Caki2 (cell line): Measurements from ENCODE around the gene SCG3. TPM values are rescaled to one million over a fixed set of nuclear protein-coding genes. Genes with fewer than 3 reads are reported as not detected.

Source experiments
- DNase-seq: peaks from one replicate; pipeline ENCODE4 v3.0.0-alpha.2; 2015; ENCODE audit warnings: low read depth
- in situ Hi-C: cut with HindIII; loops from 2 replicates; pipeline ENCODE4 v1.10.0; 2016; ENCODE audit warnings: low sequenced_read_pairs, low pct_unique_long_range_greater_than_20kb, mixed read lengths
- total RNA-seq: library from RNA; depleted of rRNA; stranded (reverse); fragments of >200 nt; shearing (Covaris generic); gene quantifications from 2 replicates; pipeline ENCODE4 v1.2.3, GENCODE V29; 2014; ENCODE audit warnings: low replicate concordance

SCG3 gene
- total RNA-seq, 1 experiment from 2014 or later: not detected

DNA sequence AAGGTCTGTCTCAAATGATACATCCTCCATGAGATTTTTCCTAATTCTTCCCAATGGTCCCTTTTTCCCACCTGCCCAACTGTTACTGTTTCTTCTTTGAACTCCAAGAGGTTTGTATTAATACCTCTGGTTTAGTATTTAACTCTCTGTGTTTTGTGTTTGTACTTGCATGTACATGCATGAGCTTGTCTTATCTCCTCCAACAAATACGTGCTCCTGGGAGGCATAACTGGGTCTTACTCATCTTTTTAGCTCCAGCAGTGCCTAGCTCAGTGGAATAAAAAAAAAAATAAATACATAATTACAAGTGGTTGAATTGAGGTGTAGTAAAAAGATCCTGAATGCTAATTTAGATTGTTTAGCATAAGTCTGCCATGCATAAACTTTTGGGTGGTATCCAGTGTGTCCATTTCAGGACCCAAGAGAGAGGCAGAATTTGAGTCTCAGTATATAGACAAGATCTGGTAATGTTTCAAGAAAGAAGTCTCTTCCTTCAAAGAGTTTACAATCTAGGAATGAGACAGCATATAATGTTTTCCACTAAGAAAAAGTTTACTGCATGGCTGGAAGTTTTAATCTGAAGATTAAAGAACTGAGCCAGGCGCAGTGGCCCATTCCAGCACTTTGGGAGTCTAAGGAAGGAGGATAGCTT, 57.9 kb downstream of the SCG3 start:
- in situ Hi-C loops: no loop called here
- no peak for DNase-seq

DNA sequence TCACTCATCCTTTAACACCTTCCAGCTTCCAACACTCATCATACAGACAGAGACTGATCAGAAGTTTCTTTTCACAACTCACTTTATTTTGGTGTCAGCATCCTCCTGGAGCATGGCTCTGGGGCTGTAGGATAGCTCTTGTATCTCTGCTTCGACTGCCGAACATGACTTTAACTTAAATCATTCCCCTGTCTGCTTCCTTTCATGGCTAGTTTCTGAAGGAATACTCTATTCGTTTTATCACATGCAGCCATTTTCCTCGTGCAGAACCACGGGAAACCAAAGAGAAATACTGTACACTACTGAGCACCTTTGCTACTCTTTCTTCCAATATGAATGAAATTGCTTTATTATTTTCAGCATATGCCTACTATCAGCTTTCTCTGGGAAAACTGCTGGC, 68.0 kb downstream of the SCG3 start:
- in situ Hi-C loops: no loop called here
- DNase-seq: no peak

DNA sequence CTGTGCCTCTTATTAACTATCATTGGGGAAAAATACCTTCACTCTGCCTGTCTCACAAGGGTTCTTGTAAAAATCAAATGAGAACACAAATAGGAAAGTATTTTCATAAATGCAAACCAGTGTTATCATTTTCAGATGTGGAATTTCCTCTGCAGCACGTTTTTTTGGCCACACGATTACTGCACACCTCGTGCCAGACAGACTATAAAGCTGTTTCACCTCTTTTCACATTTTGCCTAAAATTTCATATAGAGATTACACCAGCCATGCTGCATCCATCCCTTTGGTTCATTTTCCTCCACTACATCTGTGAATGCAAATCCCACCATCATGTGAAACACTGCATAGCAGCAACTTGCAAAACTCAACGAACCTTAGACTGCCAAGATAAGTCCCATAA, 68.9 kb downstream of the SCG3 start:
- in situ Hi-C loops: no loop called here
- no peak for DNase-seq

DNA sequence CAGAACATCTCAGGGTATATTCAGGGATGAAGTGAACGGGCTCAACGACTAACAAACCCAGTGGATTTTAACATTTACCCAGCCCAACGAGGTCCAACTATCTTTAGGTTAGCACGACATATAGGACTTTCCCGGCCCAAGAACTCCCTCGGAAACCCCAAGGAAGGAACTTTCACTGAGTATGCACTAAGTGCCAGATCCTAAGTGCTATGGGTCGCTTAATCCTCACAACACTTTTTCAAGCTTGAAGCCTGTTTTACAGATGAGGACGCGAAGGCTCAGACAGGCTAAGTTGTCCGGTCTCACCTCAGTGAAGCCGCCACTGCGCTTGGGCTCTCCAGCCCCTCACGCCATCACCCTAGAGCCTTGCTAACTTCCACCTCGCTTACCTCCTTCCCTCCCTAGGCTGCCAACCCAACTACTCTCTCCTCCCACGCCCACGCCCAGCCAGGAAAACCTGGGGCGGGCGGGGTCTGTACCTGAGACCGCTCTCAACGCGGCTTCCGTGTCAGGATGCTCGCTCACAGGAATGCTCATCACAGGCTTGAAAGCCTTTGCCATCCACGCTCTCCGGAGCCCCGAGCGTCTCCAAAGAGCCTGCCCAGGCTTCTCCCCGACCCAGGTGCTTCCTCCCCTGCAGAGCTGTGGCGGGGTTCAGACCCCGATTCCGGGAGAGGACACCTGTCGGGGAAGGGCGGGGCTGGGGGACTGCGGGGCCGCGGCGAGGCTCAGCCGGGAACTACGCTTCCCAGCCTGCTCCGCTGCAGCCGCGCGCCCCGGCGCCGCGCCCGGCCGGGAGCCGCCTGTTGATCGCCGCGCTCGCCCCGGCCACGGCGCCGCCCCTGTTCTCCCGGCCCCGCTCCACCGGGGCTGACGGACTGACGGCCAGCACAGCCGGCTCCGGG, 69.7 kb downstream of the SCG3 start, which contains the start of gene TMOD2:
Gene TMOD2, plus strand, starts transcription at position 806 of the 905 bp plus-strand sequence. CDS start 14,845 bp downstream, outside the sequence.
- DNase-seq: peak; percentile 26
- in situ Hi-C loops: no loop called here

DNA sequence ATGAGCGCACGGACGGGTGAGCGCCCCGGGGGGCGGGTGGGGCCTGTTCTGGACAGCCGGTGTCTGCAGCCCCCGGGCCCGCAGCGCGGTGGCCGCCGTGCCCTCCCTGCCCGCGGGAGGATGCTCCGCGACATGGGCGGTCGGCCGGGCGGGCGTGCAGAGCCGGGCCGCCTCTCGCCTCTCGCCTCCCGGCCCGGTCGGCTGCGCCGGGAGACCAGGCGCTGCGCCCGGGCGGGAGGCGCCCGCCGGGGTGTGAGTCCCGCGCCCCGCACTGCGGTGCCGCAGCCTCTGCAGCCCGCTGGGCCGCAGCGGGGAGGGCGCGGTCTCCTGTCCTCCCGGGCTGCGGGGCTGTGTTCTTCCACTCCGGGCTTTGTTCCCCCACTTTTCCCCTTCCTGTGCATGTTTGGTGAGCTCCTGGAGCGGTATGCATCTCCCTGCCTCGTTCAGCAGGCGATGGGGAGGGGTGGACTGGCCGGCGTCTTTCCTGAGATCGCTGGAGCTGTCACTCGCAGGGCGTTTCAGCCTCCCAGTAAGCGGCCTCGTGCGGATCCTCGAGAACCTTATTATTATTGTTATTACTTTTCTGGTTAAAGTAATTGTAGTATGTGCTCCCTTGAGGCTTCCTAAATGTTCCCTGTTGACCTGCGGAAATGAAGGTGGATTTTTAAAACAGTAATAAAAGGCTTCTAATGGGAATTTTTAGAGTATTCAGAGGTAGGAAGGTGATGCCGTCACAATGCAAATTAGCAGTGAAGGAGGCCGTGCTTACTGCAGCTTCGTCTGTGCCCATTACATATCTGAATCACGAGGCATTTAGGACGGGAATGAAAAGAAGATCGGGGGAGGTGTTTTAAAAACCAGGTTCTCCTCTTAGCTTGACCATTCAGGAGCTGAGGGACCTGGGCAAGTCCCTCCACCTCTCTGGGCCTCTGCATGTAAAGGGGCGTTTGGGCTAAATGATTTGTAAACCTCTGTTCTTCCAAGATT, 70.7 kb downstream of the SCG3 start:
- in situ Hi-C loops: no loop called here
- peak; percentile 23 for DNase-seq

DNA sequence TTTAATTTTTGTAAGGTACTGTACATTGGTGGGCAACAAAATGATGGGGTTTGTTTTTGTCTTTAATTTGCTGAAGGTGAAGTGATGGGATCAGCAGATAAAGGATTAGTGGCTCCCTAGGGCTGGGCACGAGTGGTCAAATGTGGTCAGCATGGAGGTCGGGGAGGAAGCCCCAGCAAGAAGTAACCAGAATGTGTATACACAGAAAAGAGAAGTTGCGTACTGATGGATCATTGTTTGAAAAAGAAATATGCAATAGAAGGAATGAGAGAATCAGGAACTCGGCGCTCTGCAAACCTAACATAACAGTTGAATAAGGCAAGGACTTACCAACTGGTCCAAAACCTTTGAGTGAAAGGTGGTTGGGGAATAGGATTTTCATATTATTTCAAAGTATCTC, 71.6 kb downstream of the SCG3 start:
- no peak for DNase-seq
- in situ Hi-C loops: no loop called here

DNA sequence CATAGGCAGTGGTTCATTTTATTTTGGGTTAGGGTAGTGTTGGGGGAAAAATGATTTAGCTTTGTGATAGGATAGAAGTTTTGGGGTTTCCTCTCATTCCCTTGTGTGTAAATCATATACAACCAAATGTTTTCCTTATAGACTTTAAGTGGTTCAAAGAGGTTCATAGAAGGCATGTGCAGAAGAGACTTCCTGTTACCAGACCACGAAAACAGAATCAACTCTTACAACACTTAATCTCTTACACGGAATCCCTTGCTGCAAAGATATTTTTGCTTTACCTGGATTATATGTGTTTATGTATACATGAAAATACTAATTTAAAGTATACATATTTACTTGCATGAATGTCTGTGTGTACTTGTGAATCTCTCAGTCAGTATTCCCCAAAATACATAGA, 73.0 kb downstream of the SCG3 start:
- DNase-seq: no peak
- in situ Hi-C loops: no loop called here

DNA sequence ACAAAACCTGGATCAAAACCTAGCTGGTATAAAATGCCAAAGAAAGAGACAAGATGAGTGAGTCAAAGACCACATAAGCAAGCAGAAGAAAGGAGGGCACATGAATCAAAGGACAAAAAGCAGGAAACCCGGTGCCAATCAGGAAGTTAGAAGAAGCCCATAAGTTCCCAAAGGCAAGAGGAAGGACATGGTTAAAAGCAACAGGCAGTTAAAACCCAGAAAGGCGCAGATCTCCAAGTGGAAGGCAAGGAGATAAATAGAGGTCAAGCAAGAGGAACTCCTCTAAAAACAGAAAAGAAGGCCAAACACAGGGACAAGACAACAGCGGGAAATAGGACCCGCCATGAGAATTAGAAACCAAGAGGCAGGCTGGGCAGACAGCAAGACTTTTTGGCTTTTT, 74.5 kb downstream of the SCG3 start:
- in situ Hi-C loops: no loop called here
- no peak for DNase-seq

DNA sequence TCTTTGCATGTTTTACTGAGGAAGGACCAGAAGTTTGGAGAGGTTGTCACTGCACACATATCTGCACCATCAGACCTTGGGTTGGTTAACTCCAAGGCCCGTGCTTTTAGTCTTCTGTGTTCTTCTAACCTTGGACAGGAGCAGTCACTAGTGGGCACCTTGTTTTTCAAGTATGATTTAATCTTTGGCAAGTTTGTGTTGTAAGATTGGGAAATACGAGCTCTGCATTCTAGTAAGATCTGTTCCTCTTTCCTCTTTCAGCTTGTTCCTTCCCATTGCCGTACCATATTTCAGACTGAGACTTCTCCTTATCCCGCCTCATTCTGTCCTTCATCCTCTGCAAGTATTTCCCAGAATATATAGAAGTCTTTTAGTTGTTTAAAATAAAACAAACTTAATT, 75.2 kb downstream of the SCG3 start:
- in situ Hi-C loops: no loop called here
- DNase-seq: no peak

DNA sequence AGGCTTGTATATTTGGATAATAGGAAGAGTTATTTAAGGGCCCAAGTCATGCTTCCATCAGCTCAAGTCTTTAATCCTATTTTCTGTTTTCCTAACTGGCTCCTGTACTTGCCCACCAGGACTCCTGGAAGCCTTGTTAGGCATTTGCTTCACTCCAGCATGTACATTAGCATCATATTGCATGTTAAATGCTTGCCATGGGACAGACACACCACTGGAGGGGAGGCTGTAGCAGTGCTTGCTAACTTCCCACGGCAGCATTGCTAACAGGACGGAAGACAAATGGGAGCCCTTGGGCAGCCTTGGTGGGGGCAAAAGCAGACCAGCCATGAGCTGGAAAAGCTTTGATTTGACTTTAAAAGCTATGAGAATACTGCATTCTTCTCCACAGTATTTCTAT, 76.1 kb downstream of the SCG3 start:
- DNase-seq: no peak
- in situ Hi-C loops: no loop called here

DNA sequence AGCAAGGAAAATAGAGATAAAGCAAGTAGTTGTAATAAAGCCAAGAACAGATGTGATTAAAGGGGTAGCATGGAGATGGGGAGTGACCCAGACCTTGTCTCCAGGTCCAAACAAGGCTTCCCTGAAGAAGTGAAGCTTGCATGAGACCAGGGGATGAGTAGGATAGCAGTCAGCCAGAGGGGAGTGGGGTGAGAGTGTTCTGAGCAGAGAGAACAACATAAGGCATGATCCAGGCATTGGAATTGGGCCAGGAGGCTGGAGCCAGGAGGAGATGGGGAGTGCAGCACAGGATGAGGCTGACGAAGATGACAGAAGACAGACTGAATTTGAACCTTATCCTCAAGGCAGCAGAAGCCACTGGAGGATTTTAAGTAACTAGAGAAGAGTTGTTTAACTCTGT, 77.3 kb downstream of the SCG3 start:
- DNase-seq: no peak
- in situ Hi-C loops: no loop called here

DNA sequence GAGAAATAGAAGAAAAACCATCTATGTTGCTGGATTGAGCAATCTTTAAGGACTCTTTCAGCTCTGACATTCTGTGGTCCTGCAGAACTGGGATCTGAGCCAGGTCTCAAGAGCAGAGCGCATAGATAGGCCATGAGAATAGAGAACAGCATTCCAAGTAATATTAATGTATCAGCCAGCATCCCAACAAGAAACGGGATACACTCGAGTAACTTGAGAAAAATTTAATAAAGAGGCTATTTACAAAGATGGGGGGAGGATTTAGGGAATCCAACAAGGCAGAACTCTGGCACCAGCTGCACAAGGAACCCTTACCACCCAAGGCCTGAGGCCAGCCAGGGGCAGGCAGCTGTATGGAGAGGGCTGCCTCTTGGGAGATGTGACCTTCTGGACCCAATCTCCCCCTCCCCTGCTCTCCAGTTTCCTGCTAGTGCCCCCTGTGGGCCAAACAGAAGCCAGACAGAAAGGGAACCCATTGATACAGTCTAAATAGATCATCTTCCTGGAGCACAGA, 78.3 kb downstream of the SCG3 start:
- in situ Hi-C loops: no loop called here
- DNase-seq: no peak

DNA sequence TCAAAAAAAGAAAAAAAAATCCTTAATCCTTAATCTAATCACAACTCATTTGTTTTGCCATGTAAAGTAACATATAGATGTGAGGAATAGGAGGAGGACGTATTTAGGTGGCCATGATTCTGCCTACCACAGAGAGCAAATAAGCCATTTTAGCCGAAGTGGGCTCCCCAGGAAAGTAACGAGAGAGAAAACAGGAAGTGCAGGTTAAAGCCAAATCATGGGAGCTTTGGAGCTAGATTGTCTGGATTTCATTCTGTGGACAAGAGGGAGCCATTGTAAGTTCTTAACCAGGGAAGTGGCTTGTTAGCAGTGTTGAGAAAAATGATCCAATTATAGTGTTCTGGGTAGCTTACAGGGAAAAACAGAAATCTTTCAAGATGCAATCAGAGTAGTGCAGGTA, 79.5 kb downstream of the SCG3 start:
- DNase-seq: no peak
- in situ Hi-C loops: no loop called here

DNA sequence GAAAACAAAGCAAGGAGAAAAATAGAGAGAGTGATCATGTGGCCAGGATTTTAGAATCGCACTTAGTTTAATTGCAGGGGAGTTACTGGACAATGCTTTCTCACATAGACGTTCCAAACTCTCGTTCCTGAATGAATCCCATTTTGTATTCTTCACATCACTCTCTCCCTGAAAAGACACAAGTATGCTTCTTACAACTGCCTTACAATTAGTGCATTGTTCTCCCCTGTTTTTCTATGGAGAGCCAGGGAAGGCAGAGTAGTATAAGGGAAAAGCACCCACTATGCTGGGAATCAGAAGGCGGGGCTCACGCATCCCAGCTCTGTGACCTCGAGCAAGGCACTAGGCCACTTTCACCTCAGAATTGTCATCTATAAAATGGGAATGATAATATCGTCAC, 84.4 kb downstream of the SCG3 start:
- in situ Hi-C loops: no loop called here
- DNase-seq: no peak

DNA sequence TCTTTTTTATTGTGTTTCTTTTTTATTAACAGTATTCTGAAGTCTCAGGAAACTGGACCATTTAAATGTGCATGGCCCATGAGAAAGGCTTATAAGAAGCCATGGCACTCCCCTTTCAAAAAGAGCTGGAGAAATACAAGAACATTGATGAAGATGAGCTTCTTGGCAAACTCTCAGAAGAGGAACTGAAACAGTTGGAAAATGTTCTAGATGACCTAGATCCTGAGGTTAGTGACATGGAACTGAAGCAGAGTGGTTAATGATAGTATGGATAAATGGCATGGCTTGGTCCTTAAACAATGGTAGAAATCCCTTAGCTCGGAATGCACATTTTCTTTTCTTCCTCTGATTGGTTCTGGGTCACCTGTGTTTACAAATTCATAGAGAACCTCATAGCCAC, 85.0 kb downstream of the SCG3 start:
- no peak for DNase-seq
- in situ Hi-C loops: no loop called here

DNA sequence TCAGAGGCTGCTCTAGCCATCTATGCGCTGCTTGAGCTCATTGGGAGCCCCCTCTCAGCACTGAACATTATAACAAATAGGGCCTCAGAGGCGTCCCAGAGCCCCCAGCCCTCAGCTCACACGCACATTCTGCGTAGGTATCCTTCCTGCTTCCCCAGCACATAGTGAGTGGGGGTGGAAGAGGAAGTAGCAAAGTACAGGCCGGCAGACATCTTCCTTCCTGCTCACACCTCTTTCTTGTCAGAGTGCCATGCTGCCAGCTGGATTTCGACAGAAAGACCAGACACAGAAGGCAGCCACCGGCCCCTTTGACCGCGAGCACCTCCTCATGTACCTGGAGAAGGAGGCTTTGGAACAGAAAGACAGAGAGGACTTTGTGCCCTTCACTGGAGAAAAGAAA, 86.7 kb downstream of the SCG3 start:
- DNase-seq: no peak
- in situ Hi-C loops: no loop called here
